GM18526 (cell line): ENCODE data around the gene XIRP2.

Experiments
- POLR2A ChIP-seq: IDR thresholded peaks from 3 replicates; pipeline ENCODE4 v1.6.1; 2011; ENCODE audit not compliant: insufficient read length; ENCODE audit errors: extremely low read depth

The XIRP2 gene

DNA sequence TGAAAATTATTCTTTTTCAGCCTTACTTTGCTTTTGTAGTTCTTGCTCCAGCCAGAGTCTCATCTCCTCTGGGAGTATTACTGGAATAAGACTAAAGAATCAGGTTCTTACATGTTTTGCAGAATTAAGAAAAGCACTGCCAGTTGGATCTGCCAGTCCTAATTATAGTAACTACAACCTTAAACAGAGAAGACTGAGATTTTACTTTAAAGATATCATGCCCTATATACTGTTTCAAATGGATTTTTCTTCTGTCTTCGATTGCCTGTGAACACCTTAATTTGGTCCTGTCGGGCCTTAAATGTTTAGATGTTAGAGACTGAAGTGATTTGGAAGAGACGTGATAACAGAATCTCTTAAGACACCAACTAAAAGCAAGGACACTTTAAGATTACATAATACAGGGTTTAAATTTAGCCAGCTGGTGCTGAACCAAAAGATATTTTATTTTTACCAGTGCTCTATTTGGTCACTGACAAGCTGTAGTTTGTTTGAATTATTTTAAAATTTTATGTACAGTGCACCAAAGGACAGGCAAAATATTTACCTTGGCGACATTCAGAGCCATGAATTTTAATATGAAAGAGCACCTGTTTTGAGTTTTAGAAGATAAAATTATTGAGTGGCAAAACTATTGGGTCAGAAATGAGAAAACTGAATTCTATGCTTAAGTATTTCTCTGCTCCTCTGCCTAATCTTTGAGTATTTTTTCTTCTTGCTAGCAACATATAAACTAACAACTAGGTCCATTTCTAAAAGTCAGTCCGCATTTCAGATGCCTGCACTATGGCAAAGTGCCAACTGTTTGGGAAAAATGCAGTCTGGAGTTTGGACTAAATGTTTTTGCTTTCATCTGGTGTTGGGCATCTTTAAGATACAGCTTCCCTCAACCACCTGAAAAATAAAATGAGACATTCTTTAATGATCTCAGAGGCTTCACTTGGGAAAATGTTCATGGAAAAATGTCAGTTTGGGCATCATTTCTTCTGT lies 300.0 kb downstream of the XIRP2 start:
- TF ChIP-seq POLR2A = no peak

DNA sequence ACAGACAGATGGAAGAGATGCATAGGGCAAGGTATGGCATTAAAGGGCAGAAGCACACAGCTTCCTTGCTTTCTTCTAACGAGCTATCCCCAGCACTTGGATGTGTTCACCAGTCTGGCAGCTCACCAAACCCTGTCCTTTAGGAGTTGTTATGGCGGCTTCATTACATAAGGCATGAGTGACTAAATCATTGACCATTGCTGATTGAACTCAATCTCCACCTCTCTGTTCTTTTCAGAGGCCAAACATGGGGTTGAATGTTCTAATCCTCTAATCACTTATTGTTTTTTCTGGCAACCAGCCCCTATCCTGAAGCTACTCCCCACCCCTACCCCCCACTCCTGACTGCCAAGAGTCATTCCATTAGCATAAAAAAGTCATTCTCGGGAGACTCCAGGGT lies 301.8 kb downstream of the XIRP2 start:
- TF ChIP-seq POLR2A = no peak

DNA sequence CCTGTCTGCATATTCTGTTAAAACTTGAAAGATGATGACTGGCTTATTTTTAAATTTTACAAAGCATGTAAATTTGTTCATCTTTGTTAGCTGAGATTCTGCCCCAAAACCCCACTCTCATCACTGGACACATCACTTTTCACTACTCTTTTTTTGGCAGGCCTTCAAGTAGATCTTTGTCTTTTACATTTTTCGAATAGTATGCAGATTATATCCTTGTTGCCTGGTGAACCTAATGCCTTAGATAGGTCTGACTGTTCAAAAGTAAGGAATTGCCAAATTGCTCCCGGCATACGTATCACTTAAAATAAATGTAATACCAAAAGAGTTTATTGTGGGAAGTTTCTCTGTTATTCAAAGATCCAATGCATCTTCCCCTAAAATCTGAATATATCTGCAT lies 303.3 kb downstream of the XIRP2 start:
- TF ChIP-seq POLR2A = no peak

DNA sequence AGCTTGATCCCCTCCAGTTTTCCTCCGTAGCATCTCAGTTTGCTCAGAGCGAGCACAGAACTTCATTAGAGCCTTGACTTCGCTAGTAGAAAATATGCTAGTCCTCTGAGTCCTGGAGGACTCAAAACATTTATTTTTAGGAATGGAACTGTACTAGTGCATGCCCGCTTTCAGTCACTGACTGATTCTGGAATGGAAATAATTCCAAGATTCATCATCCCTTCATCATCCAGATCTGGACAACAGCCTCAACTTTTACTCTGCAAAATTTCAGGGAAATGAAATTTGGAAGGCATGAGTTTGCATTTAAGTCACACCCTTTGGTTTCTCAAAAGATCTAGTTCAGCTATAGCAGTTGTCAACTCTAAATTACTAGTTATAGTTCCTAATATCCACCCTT lies 304.6 kb downstream of the XIRP2 start:
- TF ChIP-seq POLR2A = no peak

DNA sequence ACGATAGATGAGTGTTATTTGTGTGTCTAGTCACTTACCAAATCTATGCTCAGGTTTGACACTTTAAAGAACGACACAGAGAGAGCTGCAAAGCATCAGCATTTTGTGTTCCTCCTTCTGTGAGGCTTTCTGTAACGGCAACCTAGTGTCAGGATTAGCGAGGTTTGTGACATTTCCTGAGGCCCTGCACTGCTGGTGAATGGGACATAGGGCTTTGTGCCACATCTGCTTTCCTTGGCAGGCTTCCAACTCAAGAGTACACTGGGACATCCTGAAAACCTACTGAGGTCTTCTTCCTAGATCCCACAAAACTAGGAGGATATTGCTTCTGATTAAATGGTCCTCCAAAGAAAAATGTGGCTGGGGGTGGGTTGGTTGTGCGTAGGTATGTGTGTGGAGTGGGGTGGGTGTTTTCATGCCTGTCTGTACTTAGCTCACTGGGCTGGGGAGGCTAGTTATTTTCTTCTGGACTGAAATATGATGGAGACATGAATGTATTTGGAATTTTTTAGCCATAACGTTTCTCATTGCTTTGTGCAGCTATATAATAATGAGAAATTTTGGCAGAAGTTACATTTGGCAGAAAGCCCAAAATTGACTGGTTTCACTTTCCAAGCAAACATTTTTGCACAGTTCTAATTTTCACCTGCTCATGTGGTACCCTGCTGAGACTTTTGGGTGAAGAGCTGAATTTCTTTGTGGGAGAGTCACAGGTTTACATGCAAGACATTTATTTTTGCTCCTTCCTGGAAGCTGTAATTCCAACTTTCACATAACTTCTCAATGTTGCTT lies 308.4 kb downstream of the XIRP2 start:
- TF ChIP-seq POLR2A = no peak

DNA sequence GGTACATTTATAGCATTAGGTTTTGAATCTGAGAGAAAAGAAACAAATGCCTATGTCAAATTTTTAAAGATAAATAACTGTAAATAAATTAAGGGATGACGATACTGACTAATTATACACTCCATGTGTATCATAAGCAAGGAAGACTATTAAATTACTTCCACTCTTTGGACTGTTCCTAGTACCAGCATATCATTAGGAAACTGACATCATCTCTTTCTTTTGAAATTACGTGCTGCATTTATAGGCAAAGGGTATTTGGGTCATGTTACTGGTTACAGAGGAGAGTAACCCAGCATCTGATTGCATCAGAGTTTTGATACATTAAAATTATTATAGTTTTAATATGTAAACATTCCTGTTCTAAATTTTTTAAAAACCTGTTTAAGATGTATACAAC lies 309.7 kb downstream of the XIRP2 start:
- no peak for TF ChIP-seq POLR2A

DNA sequence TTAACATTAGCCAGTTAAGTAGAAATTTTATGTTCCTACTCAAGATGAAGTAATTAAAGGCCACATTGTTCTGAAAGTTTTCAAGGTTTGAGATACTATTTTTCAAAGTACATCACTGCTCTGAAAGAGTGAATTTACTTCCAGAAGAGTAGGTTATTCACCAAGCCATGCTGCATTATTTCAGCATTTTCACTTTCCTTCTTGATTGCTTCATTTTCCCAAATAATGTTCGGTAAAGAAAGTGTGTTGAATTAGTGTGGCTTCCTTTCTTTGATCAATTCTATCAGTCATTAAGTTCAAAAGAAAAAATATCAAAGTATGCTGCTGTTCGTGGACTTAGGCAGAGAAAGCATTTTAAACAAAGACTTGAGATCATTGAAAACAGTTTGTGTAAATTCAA lies 310.3 kb downstream of the XIRP2 start:
- no peak for TF ChIP-seq POLR2A

DNA sequence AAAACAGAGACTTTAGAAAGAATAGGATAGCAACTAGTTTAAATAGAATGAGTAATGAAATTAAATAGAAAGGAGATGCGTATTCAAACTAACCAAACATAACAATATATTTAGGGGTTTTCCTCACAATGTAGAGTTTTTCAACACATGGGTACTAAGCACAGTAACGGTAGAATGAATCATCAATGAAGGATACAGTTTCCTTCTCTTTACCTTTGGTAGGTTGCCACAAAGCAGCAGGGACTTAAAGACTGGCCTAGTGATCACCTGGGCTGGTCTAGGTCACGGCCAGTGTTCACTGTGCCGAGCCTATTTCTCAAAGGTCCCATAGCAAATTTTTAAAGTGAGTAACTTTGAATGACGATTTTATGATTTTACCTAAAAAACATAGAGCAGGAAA lies 311.7 kb downstream of the XIRP2 start:
- TF ChIP-seq POLR2A = no peak

DNA sequence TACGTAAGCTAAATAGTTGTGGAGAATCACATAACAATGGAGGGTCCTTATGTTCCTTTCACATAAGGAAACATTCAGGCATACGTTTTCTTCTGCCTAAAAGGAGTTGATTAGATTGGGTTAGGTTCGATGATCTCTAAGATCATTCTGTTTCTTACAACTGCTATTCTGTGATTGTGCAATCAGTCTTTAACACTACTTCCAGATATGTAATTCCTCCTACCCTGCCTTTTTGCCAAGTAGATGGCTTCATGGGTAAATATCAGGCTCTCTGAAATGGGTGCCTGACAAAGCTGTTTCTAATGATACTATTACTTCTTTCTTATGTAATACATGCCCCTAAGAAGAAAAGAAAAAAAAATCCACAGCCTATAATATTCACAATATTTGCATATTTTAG lies 321.5 kb downstream of the XIRP2 start:
- no peak for TF ChIP-seq POLR2A

DNA sequence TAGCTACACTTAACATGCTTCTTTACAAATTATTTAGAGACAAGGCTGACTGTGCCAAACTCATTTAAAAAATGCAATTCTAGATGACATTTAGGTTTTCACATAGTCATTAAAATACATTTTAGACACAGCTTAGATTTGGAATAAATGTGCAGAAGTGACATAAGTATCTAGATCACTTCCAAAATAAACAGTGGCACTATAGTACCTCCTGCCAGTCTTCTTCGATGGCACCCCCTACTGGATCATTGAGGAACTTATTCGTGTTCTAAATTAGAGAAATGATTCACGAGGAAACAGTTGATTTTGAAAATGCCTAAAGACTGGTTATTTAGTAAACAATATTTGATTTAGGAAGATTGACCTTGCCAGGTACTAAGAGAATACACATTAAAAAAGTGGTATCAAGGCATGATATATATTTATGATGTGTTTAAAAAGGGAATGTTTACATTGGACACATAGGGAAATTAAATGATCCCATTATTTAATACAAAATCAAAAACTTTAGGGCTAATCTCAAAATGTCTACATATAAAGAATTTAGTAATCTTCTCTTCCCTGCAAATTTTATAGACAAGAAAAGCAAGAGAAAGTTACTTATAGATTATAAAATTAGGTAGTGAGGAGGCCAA lies 323.9 kb downstream of the XIRP2 start:
- no peak for TF ChIP-seq POLR2A

DNA sequence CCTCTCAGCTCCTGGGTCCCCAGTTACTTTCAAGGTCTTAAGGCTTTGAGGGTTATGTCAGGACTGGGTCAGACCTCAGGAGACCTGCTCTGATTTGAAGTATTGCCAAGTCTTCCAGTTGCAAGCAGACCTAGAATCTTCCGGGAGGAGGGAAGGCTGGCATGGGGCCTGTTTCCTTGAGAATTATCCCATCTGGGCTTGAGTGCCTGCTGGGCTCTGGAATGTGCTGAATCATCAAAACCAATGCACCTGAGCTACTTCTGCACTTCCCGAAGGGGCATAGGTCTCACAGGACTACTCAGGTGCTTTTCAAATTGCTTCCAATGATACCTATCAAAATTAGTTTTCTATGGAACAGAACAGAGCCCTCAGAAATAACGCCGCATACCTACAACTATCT lies 327.3 kb downstream of the XIRP2 start:
- TF ChIP-seq POLR2A = no peak

DNA sequence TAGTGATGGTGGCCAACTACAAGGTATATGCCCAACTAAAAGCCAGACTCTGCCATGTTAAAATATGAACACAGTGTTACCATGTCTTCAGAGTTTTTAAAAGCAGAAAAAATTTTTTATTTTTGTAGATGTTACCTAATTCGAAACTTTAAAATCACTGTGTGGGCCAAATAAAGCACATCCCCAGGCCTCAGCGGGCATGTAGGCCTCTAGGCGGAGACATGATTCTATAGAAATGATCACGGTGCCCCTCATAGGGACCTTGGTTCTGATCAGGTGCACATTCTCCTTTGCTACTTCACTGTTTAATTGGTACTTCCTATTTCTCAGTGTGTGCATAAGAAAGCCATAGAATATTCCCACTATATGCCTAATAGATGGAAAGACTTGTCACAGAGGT lies 349.2 kb downstream of the XIRP2 start:
- TF ChIP-seq POLR2A = no peak

DNA sequence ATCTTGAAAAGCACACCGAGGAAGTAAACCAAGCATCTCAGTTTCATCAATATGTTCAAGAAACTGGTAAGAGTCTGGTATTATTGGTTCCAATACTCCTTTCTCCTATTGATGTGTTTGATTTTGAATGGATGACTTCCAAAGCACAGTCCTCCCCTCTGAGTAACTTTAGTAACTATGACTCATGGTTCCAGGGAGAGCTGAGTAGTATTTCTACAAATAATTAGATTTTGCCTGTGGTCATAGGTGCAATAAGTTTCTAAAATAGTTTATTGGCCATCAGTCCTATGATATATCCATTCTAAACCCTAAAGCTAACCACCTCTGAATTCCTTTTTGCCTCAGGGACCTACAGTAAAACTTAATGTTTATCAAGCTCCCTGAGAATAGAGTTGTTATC lies 352.4 kb downstream of the XIRP2 start:
- TF ChIP-seq POLR2A = no peak

DNA sequence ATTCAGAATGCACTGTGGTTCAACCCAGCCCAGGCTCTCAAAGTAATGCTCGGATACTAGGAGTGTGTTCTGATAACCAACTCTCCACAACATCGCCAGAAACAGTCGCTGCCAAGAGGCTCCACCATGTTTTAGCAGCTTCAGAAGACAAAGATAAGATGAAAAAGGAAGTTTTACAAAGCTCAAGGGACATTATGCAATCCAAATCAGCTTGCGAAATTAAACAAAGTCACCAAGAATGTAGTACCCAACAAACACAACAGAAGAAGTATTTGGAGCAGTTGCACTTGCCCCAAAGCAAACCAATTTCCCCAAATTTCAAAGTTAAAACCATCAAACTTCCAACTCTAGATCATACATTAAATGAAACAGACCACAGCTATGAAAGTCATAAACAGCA lies 360.9 kb downstream of the XIRP2 start:
- TF ChIP-seq POLR2A = no peak

DNA sequence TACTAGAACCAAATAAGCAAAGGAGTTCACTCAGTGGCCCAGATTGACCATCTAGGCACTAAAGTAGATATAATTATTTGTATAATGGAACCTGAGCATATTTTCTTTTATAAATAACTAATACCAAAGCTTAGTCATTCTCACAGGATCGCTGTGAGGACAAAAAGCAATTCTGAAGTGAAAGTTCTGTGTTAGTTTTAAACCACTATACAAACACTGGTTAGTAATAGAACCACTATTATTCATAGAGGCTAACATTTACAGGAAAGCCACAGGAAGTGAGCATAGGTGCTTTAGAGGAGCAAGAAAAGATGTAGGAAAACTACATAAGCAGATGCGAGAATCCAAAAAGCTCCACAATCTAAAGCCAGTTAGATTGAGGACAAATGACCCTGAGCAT lies 364.7 kb downstream of the XIRP2 start:
- no peak for TF ChIP-seq POLR2A

DNA sequence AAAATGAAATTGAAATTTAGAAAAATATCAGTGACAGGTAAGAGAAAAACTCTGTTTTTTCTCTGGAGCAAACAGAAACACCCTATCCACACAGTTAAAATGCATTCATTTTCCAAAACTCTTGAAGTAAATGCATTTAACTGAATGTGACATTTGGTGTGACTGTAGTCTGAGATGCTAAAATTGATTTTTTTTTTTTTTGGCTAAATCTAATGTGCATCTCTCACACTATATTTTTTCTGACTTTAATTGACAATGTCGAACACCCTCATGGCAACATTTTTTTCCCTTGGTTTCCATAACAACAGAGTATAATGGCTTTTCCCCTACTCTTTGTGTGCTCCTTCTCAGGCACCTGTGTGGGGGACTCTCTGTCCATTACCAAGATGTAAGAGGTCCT lies 366.4 kb downstream of the XIRP2 start:
- no peak for TF ChIP-seq POLR2A

DNA sequence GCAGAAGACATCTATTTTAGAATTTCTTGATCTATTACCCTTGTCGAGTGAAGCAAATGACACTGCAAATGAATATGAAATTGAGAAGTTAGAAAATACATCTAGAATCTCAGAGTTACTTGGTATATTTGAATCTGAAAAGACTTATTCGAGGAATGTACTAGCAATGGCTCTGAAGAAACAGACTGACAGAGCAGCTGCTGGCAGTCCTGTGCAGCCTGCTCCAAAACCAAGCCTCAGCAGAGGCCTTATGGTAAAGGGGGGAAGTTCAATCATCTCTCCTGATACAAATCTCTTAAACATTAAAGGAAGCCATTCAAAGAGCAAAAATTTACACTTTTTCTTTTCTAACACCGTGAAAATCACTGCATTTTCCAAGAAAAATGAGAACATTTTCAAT lies 370.4 kb downstream of the XIRP2 start:
- no peak for TF ChIP-seq POLR2A
